KMS-11 (cell line): Measurements from ENCODE around the gene ATP9B.

ENCODE experiments used
- H2AFZ ChIP-seq: fragments of 200-600 bp; sonication (generic); 2 replicates; pipeline ENCODE4 v1.6.1; 2016; ENCODE audit warnings: antibody characterized with exemption, mixed run types, low read depth
- H3K27ac ChIP-seq: fragments of 200-600 bp; sonication (generic); 2 replicates; pipeline ENCODE4 v1.6.1; 2016; ENCODE audit warnings: mild to moderate bottlenecking, mixed run types
- H3K27me3 ChIP-seq: fragments of 200-600 bp; sonication (generic); 2 replicates; pipeline ENCODE4 v1.6.1; 2017; ENCODE audit warnings: mild to moderate bottlenecking, low read depth, mixed run types, moderate library complexity; ENCODE audit not compliant: insufficient read depth
- H3K36me3 ChIP-seq: fragments of 200-600 bp; sonication (generic); 2 replicates; pipeline ENCODE4 v1.6.1; 2017; ENCODE audit warnings: mild to moderate bottlenecking, mixed run types; ENCODE audit not compliant: insufficient read depth
- H3K4me1 ChIP-seq: fragments of 200-600 bp; sonication (generic); 2 replicates; pipeline ENCODE4 v1.6.1; 2016; ENCODE audit warnings: mild to moderate bottlenecking, low read depth, mixed run types; ENCODE audit not compliant: poor library complexity, severe bottlenecking
- H3K4me2 ChIP-seq: fragments of 200-600 bp; sonication (generic); 2 replicates; pipeline ENCODE4 v1.7.0; 2016; ENCODE audit warnings: mild to moderate bottlenecking, mixed run types
- H3K4me3 ChIP-seq: fragments of 200-600 bp; sonication (generic); IDR thresholded peaks from 2 replicates; pipeline ENCODE4 v1.6.1; 2017; ENCODE audit warnings: low read depth, low read length, mixed read lengths; ENCODE audit not compliant: insufficient read depth
- H3K79me2 ChIP-seq: fragments of 200-600 bp; sonication (generic); 2 replicates; pipeline ENCODE4 v1.6.1; 2016; ENCODE audit warnings: low read depth, mixed run types; ENCODE audit not compliant: insufficient read depth
- H3K9ac ChIP-seq: fragments of 200-600 bp; sonication (generic); 2 replicates; pipeline ENCODE4 v1.6.1; 2016; ENCODE audit warnings: mild to moderate bottlenecking, mixed run types
- H4K20me1 ChIP-seq: fragments of 200-600 bp; sonication (generic); 2 replicates; pipeline ENCODE4 v1.6.1; 2016; ENCODE audit warnings: mild to moderate bottlenecking, mixed run types; ENCODE audit not compliant: insufficient read depth
- CTCF ChIP-seq: fragments of 200-600 bp; sonication (generic); conservative IDR thresholded peaks from 2 replicates; pipeline ENCODE4 v1.6.1; 2017; ENCODE audit warnings: low read depth, mild to moderate bottlenecking, antibody characterized with exemption, low read length, moderate library complexity, mixed read lengths

Gene ATP9B

DNA sequence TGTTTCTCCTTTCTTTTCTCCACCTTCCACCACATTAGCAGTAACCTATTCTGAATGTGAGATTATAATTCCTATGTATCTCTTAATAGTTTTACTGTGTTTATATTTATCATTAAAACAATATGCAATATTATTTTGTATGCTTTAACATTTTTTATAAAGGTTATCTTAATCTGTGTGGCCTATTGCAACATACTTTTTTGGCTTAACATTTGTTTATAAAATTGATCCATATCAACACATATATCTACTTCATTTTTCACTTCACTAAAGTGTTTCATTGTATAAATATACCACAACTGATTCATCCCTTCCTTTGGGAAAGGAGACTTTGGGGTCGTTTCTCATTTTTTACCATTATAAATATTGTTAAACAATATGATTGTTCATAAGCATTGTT, 48.6 kb downstream of the ATP9B start:
- Histone ChIP-seq H3K4me3 (no peak overlapping the region), H3K9ac (no peak overlapping the region), H3K36me3 (no peaks in the 10 kb centered on the region), H3K27ac (no peak overlapping the region), H3K4me2 (no peak overlapping the region), H3K79me2 (no peaks in the 10 kb centered on the region), H3K27me3 (no peaks in the 10 kb centered on the region), H2AFZ (no peak overlapping the region), H4K20me1 (no peaks in the 10 kb centered on the region), H3K4me1 (peaks cover 33% of the 10 kb centered on the region)
- TF ChIP-seq CTCF: no peak

DNA sequence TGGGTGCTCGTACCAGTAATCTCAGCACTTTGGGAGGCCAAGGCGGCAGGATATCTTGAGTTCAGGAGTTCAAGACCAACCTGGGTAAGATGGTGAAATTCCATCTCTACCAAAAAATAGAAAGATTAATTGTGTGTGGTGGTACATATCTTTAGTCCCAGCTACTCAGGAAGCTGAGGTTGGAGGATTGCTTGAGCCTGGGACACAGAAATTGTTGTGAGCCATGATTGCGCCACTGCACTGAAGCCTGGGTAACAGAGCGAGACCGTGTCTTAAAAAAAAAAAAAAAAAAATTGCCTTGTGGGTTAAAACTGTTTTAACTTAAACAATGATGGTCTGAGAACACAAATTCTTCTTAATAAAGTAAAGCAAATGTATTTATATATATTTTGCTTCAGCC, 49.6 kb downstream of the ATP9B start:
- Histone ChIP-seq H3K4me1 (peaks cover 23% of the 10 kb centered on the region), H4K20me1 (no peaks in the 10 kb centered on the region), H3K36me3 (no peaks in the 10 kb centered on the region), H3K79me2 (no peaks in the 10 kb centered on the region), H2AFZ (no peak overlapping the region), H3K4me2 (no peak overlapping the region), H3K27me3 (no peaks in the 10 kb centered on the region), H3K27ac (no peak overlapping the region), H3K4me3 (no peak overlapping the region), H3K9ac (no peak overlapping the region)
- no peak for TF ChIP-seq CTCF

DNA sequence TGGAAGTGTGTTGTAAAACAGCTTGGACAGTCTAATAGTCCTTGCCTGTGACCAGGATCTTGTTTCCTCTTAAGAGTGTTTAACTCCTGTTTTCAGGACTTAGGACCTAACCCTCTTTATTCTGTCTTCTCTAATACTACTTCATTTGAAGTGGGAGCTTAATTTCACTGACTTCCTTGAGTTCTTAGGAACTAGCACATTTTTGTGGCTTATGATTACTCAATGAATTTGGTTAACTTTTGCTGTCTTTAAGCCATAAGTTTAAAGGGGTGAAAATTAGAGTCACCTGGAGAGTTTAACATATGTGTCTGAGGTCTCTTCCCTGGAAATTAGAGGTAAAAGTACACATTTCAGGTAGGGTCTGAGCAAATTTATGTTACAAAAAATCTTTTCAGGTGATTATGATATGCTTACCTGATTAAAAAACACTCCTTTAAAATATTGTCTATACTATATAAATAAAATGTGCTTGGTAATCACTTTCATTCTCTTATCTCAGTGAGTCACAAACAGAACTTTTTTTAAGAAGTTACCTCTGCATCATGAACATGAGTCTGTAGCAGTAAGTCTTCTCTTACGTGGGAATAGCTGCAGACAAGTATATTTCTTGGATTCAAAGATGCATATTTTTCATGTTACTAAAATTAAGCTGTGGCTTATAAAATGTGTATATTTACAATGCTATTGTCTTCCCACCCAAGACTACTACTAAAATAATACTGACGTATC, 52.7 kb downstream of the ATP9B start:
- H3K36me3 ChIP-seq: no peaks in the 10 kb centered on the region
- no peak for TF ChIP-seq CTCF
- peak overlapping the region; percentile 2; the same call in 1 of the 2 replicates for H3K4me2 ChIP-seq
- H2AFZ ChIP-seq: no peak overlapping the region
- H3K4me3 ChIP-seq: no peak overlapping the region
- H3K27me3 ChIP-seq: no peaks in the 10 kb centered on the region
- no peaks in the 10 kb centered on the region for H3K79me2 ChIP-seq
- H3K27ac ChIP-seq: no peak overlapping the region
- no peak overlapping the region for H3K9ac ChIP-seq
- H3K4me1 ChIP-seq: peaks cover 15% of the 10 kb centered on the region
- no peaks in the 10 kb centered on the region for H4K20me1 ChIP-seq

DNA sequence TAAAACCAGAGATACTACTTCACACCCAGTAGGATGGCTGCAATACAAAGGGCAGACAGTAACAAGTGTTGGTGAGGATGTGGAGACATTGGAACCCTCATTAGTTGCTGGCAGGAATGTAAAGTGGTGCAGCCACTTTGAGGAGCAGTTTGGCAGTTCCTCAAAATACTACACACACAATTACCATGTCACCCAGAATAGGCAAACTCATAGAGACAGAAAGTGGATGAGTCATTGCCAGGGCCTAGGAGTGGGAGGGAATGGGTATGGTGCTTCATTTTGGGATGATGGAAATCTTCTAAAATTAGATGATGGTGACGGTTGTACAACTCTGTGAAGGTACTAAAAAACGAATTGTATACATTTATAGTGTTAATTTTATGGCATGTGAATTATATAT, 54.8 kb downstream of the ATP9B start:
- Histone ChIP-seq H4K20me1 (no peaks in the 10 kb centered on the region), H3K27ac (no peak overlapping the region), H3K4me2 (no peak overlapping the region), H3K79me2 (no peaks in the 10 kb centered on the region), H3K4me1 (peaks cover 15% of the 10 kb centered on the region), H3K9ac (no peak overlapping the region), H3K36me3 (no peaks in the 10 kb centered on the region), H3K4me3 (no peak overlapping the region), H3K27me3 (no peaks in the 10 kb centered on the region), H2AFZ (no peak overlapping the region)
- no peak for TF ChIP-seq CTCF
